HG03521 (cell line): ENCODE measurements around the gene EML4.

Experiments
- ATAC-seq: cut with Tn5 transposase; IDR thresholded peaks from one replicate; pipeline ENCODE4 v1.9.1; 2021; ENCODE audit warnings: mild to moderate bottlenecking, moderate library complexity; ENCODE audit not compliant: unreplicated experiment

EML4 gene

DNA sequence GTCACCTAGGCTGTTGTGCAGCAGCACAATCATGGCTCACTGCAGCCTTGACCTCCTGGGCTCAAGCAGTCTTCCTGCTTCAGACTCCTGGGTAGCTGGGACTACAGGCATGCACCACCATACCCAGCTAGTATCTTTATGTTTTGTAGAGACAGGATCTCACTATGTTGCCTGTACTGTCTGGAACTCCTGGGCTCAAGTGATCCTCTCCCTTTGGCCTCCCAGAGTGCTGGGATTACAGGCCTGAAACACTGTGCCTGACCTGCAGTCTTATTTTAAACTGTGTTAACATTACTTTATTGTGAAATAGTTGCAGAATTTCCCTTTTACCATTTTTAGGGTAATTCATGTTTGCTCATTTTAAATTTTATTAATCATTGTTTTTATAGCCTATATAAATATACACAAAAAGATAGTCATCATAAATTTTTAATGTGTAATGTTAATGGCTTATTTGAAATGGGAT is 24.6 kb downstream of the EML4 start:
- ATAC-seq, result no peak

DNA sequence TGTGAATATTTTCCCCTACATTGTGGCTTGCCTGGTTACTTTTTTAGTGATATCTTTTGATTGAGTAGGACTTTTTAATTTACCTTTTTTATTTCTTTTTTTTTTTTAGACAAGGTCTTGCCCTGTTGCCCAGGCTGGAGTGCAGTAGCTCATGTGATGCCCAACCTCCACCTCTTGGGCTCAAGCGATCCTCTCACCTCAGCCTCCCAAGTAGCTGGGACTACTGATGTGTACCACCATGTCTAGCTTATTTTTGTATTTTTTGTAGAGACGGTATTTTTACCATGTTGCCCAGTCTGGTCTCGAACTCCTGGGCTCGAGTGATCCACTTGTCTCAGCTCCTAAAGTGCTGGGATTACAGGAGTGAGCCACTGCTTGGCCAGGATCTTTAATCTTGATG is 25.3 kb downstream of the EML4 start:
- ATAC-seq, result no peak

DNA sequence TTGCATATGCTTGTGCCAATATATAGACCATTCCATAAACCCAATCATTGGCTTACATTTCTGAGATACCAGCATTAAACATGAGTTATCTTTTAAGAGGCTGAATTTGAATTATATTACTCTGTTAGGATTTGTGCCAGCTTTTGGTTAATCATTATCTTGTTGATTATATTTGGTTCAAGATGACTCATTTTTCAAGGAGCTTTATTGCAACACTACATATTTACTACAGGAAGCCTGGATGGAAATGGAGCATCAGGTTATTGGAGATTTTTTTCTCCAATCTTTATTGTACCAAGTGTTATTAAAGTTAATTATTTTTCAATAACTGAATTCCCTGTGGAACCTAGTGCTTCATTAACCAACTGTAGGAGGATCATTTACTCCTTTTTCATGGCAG is 26.4 kb downstream of the EML4 start:
- no peak for ATAC-seq

DNA sequence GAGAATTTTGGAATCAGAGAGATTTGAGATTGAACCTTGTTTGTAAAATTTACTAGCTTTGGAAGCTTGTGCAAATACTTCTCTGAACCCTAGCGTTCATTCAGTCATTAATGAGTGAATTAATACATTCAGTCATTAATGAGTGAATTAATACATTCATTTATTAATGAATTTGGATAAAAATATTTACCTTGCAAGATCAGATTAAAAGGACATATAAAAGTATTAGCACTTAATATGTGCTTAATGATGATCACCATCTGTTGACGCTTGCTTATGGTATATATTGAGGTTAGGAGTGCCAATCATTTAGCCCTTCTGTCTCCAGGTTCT is 26.9 kb downstream of the EML4 start:
- ATAC-seq, result no peak

DNA sequence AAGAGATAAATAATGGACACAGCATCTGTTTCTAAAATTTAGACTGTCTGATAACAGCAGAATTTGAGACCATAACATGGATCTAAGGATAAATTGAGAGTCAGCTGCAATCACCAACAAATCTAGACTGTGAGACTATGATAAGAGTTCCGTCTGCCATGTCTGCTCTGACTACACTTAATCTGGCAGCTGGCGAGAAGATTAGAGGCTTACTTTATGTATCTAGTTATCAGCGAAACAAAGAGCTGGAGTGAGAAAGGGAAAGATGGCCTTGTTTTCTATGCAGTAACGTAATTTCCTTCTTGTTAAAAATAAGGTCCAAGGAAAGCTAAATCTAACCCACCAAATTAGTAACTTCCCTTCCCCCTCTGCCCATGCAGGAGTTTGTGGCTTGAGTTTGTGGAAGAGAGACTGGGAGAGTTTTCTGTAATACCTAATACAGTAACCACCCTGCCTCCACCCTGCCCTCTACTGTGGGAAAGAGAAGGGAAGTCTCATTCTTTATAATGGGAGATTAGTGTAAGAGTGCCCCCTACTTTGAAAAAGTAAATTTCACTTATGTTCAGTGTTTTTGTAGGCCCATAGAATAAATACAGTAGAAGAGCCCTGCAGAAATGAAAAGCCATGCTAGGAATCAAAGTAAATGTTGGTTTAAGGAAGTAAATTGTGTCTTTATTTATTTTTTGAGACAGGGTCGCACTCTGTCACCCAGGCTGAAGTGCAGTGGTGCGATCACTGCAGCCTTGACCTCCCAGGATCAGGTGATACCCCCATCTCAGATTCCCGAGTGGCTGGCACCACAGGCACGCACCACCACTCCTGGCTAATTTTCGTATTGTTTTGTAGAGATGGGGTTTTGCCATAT is 27.5 kb downstream of the EML4 start:
- no peak for ATAC-seq

DNA sequence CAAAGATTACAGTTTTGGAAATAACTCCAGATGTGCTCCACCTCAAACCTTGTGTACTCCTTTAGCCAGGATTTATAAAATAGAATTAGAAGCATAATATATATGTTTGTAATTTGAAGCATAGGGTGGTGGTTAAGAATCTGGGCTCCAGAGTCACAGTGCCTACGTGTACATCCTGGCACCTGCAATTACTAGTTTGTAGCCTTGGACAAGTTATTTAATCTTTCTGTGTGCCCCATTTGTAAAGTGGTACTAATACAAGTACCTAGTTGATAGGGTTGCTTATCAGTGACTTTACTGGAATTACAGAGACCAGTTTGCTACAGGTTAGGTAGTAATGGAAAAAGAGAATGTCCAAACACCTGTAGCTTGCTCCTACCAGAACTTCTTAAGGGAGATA is 28.6 kb downstream of the EML4 start:
- no peak for ATAC-seq

DNA sequence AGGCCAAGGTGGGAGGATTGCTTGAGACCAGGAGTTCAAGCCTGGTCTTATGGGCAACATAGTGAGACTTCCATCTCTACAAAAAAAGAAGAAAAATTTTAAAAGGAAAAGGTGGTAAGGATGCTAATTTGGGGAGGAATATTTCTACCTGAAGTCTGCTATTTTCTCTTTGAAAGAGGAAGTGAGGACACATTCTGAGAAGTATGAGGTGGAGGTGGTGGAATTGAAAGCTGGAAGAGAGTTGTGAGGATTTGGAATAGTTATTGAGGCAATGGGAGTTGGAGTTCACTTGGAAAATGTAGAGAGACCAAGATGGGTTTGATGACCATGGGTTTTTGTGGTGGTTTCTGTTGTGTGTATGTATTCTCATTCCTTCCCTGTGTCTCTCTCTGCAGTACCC is 29.3 kb downstream of the EML4 start:
- no peak for ATAC-seq

DNA sequence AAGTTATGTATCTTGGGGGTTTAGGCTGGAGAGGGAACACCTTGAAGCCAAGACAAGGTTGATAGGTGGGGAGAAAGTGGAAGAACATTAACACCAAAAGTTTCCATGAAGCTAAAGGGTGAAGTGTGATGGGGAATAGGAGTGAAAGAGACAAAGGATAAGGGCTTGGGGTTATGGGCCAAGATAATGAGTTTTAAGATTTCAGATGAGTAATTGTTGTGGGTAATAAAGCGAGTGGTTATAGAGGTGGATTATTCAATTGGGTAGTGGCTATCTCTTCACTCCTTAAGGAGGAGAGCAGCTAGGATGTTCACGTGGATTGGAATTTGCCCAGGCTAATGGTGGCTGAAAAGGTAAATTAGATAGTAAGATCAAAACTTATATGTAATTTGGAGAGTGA is 29.8 kb downstream of the EML4 start:
- no peak for ATAC-seq

DNA sequence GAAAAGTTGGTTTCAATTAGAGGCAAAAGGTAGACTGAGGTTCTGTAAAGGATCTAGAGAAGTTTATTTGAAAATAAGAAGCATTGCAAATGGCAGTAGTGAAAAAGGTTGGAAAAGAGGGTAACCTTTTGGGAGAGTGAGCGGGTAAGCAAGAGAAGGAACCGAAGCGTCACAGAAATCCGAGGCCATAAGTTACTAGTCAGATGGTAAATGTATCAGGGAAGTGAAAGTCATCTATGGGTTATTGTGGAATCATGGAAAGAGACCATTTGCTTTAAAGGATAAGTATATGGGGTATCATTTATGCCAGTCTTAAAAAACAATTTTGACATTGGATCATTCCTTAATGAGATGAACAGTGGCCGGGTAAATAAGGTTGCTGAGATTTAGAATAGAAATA is 30.5 kb downstream of the EML4 start:
- no peak for ATAC-seq

DNA sequence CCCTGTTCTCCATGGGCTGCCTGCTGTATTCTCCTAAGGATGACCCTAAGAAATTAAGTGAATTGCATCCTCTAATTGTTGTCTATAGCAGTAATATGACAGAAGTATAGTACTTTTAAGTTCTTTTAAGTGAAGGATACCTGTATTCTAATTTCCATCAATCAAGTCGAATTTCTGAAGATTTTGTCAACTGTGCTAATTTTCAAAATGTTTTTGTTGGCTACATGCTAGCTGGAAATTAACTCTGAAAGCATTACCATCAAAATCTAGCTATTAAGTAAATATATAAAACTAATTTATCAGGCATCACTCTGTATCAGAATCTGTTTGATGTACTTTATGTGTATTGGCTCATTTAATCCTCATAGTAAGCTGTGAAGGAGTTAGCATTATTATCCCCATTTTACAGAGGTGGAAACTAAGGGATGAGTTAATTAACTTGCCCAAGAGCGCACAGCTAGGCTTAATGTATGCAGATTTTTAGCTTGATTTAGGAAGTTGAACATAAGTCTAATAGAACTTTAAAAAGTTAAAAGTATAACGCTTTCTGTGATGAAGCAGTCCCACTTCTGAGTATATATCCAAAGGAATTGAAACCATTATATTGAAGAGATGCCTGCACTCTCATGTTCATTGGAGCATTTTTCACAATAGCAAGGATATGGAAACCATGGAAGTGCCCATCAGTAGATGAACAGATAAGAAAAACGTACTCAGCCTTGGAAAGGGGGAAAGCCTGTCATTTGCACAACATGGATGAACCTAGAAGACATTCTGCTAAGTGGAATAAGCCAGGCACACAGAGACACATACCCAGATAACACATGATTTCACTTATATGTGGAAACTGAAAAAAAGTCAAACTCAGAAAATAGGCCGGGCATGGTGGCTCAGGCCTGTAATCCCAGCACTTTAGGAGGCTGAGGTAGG is 32.0 kb downstream of the EML4 start:
- no peak for ATAC-seq

DNA sequence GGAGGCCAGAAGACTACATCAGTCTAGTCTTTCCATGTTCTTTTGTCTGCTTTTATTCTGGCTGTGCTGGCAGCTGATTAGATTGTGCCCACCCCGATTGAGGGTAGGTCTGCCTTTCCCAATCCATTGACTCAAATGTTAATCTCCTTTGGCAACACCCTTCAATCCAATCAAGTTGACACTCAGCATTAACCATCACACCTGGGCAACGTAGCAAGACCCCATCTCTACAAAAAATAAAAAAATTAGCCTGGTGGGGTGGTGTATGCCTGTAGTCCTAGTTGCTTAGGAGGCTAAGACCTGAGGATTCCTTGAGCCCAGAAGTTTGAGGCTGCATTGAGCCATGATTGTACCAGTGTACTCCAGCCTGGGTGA is 33.5 kb downstream of the EML4 start:
- no peak for ATAC-seq

DNA sequence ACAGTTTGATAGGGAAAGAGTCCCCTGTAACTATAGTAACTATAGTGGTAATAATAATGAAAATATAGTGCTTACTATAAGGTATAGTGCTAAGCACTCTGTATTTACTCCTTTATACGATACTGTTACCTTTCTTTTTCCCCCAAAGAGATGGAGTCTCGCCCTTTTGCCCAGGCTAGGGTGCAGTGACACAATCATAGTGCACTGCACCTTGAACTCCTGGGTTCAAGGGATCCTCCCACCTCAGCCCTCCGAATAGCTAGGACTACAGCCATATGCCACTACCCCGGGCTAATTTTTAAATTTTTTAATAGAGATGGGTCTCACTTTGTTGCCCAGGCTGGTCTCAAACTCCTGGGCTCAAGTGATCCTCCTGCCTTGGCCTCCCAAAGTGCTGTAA is 34.6 kb downstream of the EML4 start:
- no peak for ATAC-seq

DNA sequence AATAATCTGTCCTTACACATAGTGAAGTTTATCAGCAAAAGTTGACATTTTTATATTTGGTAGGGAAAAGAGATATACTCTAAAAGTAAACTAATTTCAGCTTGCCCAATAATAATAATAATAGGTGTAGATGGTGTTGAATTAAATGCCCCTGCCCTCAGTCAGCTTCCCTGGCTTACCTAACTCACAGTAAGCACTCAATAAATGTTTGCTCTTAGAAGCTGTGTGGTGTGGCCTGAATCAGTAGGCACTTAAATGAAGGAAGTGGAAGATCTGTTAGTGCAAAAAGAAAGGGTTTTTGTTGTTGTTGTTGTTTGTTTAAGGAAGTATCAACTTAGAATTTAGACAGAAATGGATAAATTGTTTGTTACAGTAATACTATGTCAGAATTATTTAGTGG is 36.2 kb downstream of the EML4 start:
- no peak for ATAC-seq

DNA sequence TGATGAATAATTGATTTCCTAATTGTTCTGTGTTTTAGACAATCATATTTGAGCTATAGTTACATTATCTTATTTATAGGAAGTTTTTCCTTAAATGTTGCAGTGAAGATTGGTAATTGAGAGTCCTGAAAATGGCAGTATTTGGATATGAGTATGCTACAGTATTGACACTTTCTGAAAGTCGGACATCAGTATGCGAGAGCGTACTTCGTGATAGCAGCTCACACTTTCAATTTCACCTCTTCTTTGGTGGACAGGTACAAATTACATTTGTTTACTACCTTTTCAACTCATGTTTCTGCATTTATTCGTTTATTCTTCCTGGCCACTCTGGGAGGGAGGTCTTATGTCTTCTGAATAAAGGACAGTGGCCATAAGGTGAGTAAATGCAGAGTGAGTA is 38.7 kb downstream of the EML4 start:
- ATAC-seq, result no peak

DNA sequence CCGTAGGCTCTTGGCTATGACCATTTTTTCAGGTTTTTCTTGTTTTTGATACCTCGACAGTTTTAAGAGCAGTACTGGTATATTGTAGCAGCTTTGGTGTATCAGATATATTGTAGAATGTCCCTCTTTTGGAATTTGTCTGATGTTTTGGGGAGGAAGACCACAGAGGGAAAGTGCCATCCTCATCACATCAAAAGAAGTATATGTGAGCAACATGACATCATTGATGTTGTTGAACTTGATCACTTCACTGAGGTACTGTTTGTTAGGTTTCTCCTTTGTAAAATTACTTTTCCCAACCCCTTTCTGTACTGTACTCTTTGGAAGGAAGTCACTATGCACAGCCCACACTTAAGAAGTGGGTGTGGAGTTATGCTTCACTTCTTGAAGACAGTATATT is 41.0 kb downstream of the EML4 start:
- ATAC-seq, result no peak

DNA sequence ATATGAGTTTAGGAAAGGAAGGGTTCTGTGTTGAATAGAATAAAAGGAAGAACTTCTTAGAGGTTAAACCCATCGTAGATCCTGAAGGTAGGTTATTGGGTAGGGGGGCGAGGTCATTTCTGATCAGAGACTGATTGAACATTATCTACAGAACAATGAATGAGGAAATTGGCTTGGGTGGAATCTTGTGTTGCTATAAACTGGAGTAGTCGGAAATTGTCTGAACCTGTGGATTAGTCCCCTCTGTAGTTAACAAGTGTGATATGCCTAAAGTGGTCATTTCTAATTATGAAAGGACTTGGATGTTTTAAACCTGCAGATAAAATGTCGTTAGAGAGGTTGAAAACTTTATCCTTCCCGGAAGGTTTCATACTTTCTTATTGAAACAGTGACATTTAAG is 42.1 kb downstream of the EML4 start:
- ATAC-seq, result no peak

DNA sequence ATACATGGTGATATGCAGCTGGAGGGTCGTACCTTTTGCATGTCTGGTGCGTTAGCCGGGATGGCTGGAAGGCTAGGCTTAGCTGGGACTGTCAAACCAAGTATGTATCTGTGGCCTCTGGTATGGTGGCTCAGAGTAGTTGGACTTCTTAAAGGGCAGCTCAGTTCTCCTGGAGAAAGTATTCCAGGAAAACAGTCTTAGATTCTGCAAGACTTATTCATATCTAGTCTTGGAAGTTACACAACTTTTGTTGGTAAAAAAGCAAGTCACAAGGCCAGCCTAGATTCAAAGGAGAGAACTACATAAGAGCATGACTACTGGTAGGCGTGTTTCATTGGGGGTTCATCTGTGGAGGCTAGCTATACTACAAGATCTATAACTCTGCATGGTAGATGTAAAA is 45.5 kb downstream of the EML4 start:
- no peak for ATAC-seq

DNA sequence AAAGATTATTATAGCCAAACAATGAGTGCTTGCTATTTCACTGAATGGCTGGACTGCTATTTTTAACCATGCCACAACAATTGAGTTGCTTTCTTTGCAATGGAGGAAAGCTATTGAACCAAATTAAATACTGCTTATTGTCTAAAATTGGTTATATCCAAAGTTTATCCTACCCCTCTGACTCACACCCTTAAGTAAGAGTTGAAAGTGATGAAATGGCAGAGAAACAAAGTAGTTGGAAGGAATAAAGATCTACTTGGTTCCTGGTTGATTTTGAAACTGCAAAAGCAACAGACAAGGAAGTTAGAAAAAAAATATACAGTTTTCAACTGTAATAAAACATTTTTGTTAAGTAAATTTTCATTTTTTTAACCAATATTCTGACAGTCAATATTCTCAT is 47.5 kb downstream of the EML4 start:
- ATAC-seq, result no peak

DNA sequence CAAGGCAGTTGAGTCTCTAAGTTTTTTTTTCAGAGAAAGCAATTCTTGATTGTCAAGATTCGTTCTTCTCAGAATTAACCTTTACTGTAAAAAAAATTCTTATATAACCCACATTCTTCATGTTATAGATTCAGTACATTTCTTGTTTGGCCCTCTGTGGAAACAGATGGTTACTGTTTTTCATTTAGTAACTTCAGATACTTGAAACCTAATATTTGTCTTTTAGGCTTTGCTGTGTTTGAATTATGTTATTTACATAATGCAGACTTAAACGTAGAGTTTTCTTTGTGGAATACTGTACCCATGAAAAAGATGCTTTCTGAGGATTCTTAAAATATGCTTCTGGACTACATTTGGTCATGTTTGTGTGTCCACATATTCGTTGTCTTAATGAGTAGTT is 48.2 kb downstream of the EML4 start:
- no peak for ATAC-seq

DNA sequence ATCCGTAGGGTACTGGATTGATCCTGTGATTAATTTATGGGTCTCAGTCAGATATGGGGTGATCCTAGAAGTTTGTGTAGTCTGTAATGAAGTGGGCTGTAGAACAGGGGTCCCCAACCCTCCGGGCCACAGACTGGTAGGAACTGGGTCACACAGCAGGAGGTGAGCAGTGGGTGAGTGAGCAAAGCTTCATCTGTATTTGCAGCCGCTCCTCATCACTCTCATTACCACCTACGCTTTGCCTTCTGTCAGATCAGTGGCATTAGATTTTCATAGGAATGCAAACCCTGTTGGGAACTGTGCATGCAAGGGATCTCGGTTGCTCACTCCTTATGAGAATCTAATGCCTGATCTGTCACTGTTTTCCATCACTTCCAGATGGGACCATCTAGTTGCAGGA is 48.8 kb downstream of the EML4 start:
- no peak for ATAC-seq

DNA sequence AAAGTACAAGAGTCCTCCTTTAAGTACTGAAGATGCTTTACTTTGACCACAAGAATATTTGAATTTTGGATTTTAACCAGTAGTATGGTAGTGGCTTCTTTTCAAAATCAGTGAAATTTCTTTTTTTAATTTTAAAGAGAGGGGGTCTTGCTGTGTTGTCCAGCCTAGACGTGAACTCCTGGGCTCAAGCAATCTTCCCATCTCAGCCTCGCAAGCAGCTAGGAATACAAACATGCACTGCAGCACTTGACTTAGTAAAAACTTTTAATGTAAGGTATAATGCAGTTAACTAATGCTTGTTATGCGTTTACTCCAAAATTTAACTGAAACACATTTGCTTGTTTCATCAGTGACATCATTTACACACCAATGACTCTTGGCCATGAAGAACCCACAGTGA is 49.6 kb downstream of the EML4 start:
- ATAC-seq, result no peak

DNA sequence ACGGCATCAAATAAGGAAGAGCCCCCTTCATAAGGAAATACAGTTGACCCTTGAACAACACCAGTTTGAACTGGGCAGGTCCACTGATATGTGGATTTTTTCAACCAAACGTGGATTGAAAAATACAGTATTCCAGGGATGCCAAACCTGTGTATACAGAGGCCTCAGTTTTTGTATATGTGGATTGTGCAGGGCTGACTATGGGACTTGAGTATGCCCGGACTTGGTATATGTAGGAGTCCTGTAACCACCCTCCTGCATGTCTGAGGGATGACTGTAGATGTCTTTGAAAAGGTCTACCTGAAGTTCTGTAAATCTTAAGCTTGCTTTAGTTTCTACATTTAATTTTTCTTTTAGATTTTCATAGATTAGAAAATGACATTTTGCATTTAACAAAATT is 50.0 kb downstream of the EML4 start:
- no peak for ATAC-seq
